IMR-90 (cell line): ENCODE data around the gene SLC9A3.

ENCODE experiments used
- CEBPB ChIP-seq: IDR thresholded peaks from 2 replicates; pipeline ENCODE4 v1.6.1; 2012; ENCODE audit warnings: low read depth, low read length, improper control_type of control experiment
- CTCF ChIP-seq: conservative IDR thresholded peaks from 2 replicates; pipeline ENCODE4 v1.5.1; 2012; ENCODE audit warnings: mild to moderate bottlenecking, low read depth, low read length, improper control_type of control experiment
- MAZ ChIP-seq: IDR thresholded peaks from 2 replicates; pipeline ENCODE4 v1.6.1; 2012; ENCODE audit warnings: low read depth, mild to moderate bottlenecking, low read length, improper control_type of control experiment, moderate library complexity, borderline replicate concordance
- MXI1 ChIP-seq: IDR thresholded peaks from 2 replicates; pipeline ENCODE4 v1.6.1; 2012; ENCODE audit warnings: low read depth, mild to moderate bottlenecking, low read length, moderate library complexity, borderline replicate concordance
- NFE2L2 ChIP-seq: fragments of 150-350 bp; IDR thresholded peaks from 2 replicates; pipeline ENCODE4 v1.6.1; 2016; ENCODE audit warnings: low read depth, mild to moderate bottlenecking, low read length
- POLR2A ChIP-seq: IDR thresholded peaks from 2 replicates; pipeline ENCODE4 v1.6.1; 2012; ENCODE audit warnings: mild to moderate bottlenecking, low read depth, low read length
- RAD21 ChIP-seq: IDR thresholded peaks from 2 replicates; pipeline ENCODE4 v1.6.1; 2012; ENCODE audit warnings: low read length, improper control_type of control experiment
- RCOR1 ChIP-seq: IDR thresholded peaks from 2 replicates; pipeline ENCODE4 v1.6.1; 2012; ENCODE audit warnings: mild to moderate bottlenecking, low read length, improper control_type of control experiment; ENCODE audit not compliant: insufficient replicate concordance
- RFX5 ChIP-seq: IDR thresholded peaks from 2 replicates; pipeline ENCODE4 v1.8.0; 2012; ENCODE audit warnings: low read depth, mild to moderate bottlenecking, low read length, moderate library complexity
- USF2 ChIP-seq: fragments of 150-350 bp; IDR thresholded peaks from 2 replicates; pipeline ENCODE4 v1.6.1; 2017; ENCODE audit warnings: mild to moderate bottlenecking, antibody characterized with exemption, low read length, low read depth

GRCh38 chr5:454936-455335 lies 69.3 kb downstream of the SLC9A3 start:
- TF ChIP-seq CTCF (no peak), MXI1 (no peak), MAZ (no peak), POLR2A (no peak), RCOR1 (no peak), RFX5 (no peak), RAD21 (no peak), NFE2L2 (no peak), CEBPB (no peak), USF2 (no peak)
